Epithelial cell of proximal tubule (primary cell): ENCODE data around the gene CADPS. TPM values are rescaled to one million over a fixed set of nuclear protein-coding genes. Genes with fewer than 3 reads are reported as not detected.

Experiments used
- DNase-seq: peaks from one replicate; pipeline ENCODE4 v3.0.0-alpha.2; 2011; ENCODE audit warnings: low read depth
- H3K4me3 ChIP-seq: 2 replicates; pipeline ENCODE4 v1.5.1; 2011; ENCODE audit warnings: low read depth, mild to moderate bottlenecking, low read length
- total RNA-seq: library from RNA; depleted of rRNA; stranded (reverse); fragments of >200 nt; gene quantifications from 2 replicates; pipeline ENCODE4 v1.2.3, GENCODE V29; 2015
- TF ChIP-seq, protein P1 (sequence below): conservative IDR thresholded peaks from 2 replicates; pipeline ENCODE4 v1.5.1; 2012; ENCODE audit warnings: low read depth, mild to moderate bottlenecking, low read length

The CADPS gene
- total RNA-seq, 1 donor from 2014 or later, result not detected

DNA sequence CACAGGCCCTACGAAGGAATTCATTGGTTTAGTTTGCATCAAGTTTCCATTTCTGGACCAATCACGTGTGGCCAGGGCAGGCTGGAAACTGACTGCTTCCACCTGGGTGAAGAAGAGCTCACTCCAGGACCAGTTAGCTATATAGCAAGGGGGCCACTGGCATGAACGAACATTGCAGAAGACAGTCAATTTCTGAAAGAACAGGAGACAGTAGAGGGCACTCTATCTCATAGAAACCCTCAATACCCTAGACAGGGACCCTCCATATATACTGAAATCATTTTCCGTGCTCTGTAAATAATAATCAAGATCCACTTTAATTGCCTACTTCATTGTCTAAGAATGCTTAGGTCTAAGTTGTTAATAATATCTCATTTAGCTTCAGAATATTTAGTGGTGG lies 215.6 kb downstream of the CADPS start:
- TF ChIP-seq, protein P1, sequence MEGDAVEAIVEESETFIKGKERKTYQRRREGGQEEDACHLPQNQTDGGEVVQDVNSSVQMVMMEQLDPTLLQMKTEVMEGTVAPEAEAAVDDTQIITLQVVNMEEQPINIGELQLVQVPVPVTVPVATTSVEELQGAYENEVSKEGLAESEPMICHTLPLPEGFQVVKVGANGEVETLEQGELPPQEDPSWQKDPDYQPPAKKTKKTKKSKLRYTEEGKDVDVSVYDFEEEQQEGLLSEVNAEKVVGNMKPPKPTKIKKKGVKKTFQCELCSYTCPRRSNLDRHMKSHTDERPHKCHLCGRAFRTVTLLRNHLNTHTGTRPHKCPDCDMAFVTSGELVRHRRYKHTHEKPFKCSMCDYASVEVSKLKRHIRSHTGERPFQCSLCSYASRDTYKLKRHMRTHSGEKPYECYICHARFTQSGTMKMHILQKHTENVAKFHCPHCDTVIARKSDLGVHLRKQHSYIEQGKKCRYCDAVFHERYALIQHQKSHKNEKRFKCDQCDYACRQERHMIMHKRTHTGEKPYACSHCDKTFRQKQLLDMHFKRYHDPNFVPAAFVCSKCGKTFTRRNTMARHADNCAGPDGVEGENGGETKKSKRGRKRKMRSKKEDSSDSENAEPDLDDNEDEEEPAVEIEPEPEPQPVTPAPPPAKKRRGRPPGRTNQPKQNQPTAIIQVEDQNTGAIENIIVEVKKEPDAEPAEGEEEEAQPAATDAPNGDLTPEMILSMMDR, result peak; percentile 32
- no peak for DNase-seq
- no peak overlapping the region for H3K4me3 ChIP-seq

GRCh38 chr3:62655691-62656063 lies 219.5 kb downstream of the CADPS start:
- TF ChIP-seq, protein P1, result no peak

GRCh38 chr3:62655056-62655690 lies 220.0 kb downstream of the CADPS start:
- no peak overlapping the region for H3K4me3 ChIP-seq
- no peak for DNase-seq
- TF ChIP-seq, protein P1, result no peak

More at GRCh38 chr3:62655691-62656063, 219.5 kb downstream of the CADPS start:
- H3K4me3 ChIP-seq, result no peak overlapping the region
- no peak for DNase-seq

- H3K4me3 ChIP-seq, result no peak overlapping the region
- DNase-seq, result no peak
- TF ChIP-seq, protein P1, result no peak
Measured at GRCh38 chr3:62653796-62654195, 221.4 kb downstream of the CADPS start.

DNA sequence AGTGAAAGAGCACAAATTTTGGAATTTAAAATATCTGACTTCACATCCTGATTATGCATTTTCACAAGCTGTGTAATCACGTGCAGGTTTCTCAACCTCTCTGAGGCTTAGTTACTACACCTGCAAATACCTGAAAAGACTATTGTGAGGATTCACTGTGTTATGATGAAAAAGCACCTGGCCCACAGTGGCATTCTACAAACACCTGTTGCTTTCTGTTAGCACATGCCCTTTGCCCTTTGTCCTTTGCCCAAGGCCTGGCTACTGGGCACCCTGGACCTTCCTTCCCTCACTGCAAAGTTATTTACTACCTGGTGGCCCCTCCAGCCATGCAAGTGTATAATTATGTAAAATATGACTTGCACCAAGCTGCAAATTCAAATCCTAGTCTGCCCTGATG lies 227.5 kb downstream of the CADPS start:
- TF ChIP-seq, protein P1, result no peak
- H3K4me3 ChIP-seq, result no peak overlapping the region
- no peak for DNase-seq

DNA sequence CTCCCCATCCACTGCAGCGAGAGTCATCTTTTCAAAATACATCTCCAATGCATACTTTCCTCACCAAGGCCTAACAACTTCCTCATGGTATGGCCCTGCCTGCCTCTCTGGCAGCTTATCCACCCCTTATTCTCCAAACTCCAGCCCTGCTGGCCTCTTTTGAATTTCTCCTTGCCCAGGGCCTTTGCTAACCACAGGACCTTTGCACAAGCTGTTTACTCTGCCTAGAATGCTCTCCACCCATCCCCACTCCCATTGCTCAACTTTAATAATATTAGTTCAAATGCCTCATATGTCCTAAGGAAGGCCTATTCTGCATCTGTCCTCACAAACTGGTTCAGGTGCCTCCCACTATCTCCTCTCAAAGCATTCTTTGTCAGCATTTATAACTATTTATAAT lies 230.7 kb downstream of the CADPS start:
- DNase-seq, result no peak
- TF ChIP-seq, protein P1, result no peak
- no peak overlapping the region for H3K4me3 ChIP-seq

- no peak for DNase-seq
- TF ChIP-seq, protein P1, result no peak
- H3K4me3 ChIP-seq, result no peak overlapping the region
Measured at GRCh38 chr3:62638316-62638715, 236.9 kb downstream of the CADPS start.
